IMR-90 (cell line): ENCODE data around the gene YPEL2. TPM values are rescaled to one million over a fixed set of nuclear protein-coding genes. Genes with fewer than 3 reads are reported as not detected.

Experiments
- ATAC-seq: fragments of 200-7000 bp; cut with Tn5 transposase; 2 replicates; pipeline ENCODE4 v1.9.1; 2020; ENCODE audit warnings: low read depth, mild to moderate bottlenecking, moderate library complexity
- BruUV-seq: library from RNA; stranded (reverse); fragments of 400-500 nt; replicated peaks from 2 replicates; lab custom pipeline; 2021; lab: Mats Ljungman, UMichigan
- CTCF ChIA-PET: fragments of 300-600 bp; formaldehyde crosslinking; extraction: SDS; loops from one replicate; lab custom pipeline; 2021; ENCODE audit warnings: antibody characterized with exemption; lab: Yijun Ruan, JAX
- POLR2A ChIA-PET: fragments of 300-600 bp; sonication (Branson Sonifier 250); formaldehyde crosslinking; loops from one replicate; lab custom pipeline; 2022; ENCODE audit warnings: antibody characterized with exemption; ENCODE audit not compliant: unreplicated experiment; lab: Charles Lee
- DNase-seq: peaks from one replicate; pipeline ENCODE4 v3.0.0; 2013
- H2AFZ ChIP-seq: replicated peaks from 2 replicates; pipeline ENCODE3; 2013; ENCODE audit warnings: low read length, mild to moderate bottlenecking; ENCODE audit not compliant: poor library complexity
- H2AK5ac ChIP-seq: 2 replicates; pipeline ENCODE4 v1.6.1; 2013; ENCODE audit warnings: low read depth, low read length, inconsistent platforms
- H2AK9ac ChIP-seq: replicated peaks from 2 replicates; pipeline ENCODE3; 2013; ENCODE audit warnings: mild to moderate bottlenecking, low read depth, low read length, moderate library complexity; ENCODE audit not compliant: poor library complexity
- H2BK120ac ChIP-seq: 2 replicates; pipeline ENCODE4 v1.6.1; 2013; ENCODE audit warnings: low read depth, low read length, inconsistent platforms
- H2BK15ac ChIP-seq: 3 replicates; pipeline ENCODE4 v1.6.1; 2013; ENCODE audit warnings: low read depth, low read length, inconsistent platforms
- H2BK20ac ChIP-seq: 2 replicates; pipeline ENCODE4 v1.6.1; 2013; ENCODE audit warnings: low read depth, mild to moderate bottlenecking, inconsistent platforms, low read length, moderate library complexity
- H2BK5ac ChIP-seq: 2 replicates; pipeline ENCODE4 v1.6.1; 2013; ENCODE audit warnings: mild to moderate bottlenecking, low read depth, low read length, inconsistent platforms; ENCODE audit not compliant: poor library complexity, severe bottlenecking
- H3K14ac ChIP-seq: replicated peaks from 2 replicates; pipeline ENCODE4 v1.6.1; 2013; ENCODE audit warnings: low read depth, low read length, inconsistent platforms
- H3K18ac ChIP-seq: 2 replicates; pipeline ENCODE4 v1.6.1; 2013; ENCODE audit warnings: low read depth, low read length, control low read depth
- H3K23ac ChIP-seq: 2 replicates; pipeline ENCODE4 v1.6.1; 2013; ENCODE audit warnings: low read depth, low read length, inconsistent platforms
- H3K27ac ChIP-seq: 2 replicates; pipeline ENCODE4 v1.5.1; 2013; ENCODE audit warnings: mild to moderate bottlenecking, control low read depth, low read length; ENCODE audit not compliant: insufficient read depth
- H3K27me3 ChIP-seq: 2 replicates; pipeline ENCODE4 v1.6.1; 2013; ENCODE audit warnings: low read length; ENCODE audit not compliant: control insufficient read depth, insufficient read depth
- H3K36me3 ChIP-seq: 2 replicates; pipeline ENCODE4 v1.6.1; 2013; ENCODE audit warnings: low read length, mixed read lengths; ENCODE audit not compliant: control insufficient read depth, insufficient read depth
- H3K4ac ChIP-seq: 2 replicates; pipeline ENCODE4 v1.6.1; 2013; ENCODE audit warnings: low read depth, low read length, inconsistent platforms
- H3K4me1 ChIP-seq: 2 replicates; pipeline ENCODE4 v1.6.1; 2013; ENCODE audit warnings: low read length, mixed read lengths; ENCODE audit not compliant: control insufficient read depth, insufficient read depth
- H3K4me2 ChIP-seq: 2 replicates; pipeline ENCODE4 v1.6.1; 2013; ENCODE audit warnings: low read depth, mild to moderate bottlenecking, control low read depth, low read length, moderate library complexity
- H3K4me3 ChIP-seq: 2 replicates; pipeline ENCODE4 v1.5.1; 2013; ENCODE audit warnings: low read depth, mild to moderate bottlenecking, control low read depth, low read length, moderate library complexity; ENCODE audit not compliant: insufficient read depth
- H3K56ac ChIP-seq: 2 replicates; pipeline ENCODE4 v1.6.1; 2013; ENCODE audit warnings: low read length, inconsistent platforms; ENCODE audit not compliant: insufficient read depth; ENCODE audit errors: extremely low read depth
- H3K79me1 ChIP-seq, 2 experiments: 2 replicates each; pipeline ENCODE4 v1.6.1; 2013; ENCODE audit warnings: low read length in 2 of 2, inconsistent platforms in 1 of 2, low read depth in 1 of 2
- H3K9ac ChIP-seq: 2 replicates; pipeline ENCODE4 v1.6.1; 2013; ENCODE audit warnings: low read depth, low read length, control low read depth
- H3K9me1 ChIP-seq: 2 replicates; pipeline ENCODE4 v1.6.1; 2013; ENCODE audit warnings: low read length, inconsistent platforms; ENCODE audit not compliant: insufficient read depth
- H3K9me3 ChIP-seq: 2 replicates; pipeline ENCODE4 v1.6.1; 2013; ENCODE audit warnings: low read length; ENCODE audit not compliant: control insufficient read depth, insufficient read depth
- H4K20me1 ChIP-seq: 2 replicates; pipeline ENCODE4 v1.6.1; 2013; ENCODE audit warnings: low read length, inconsistent platforms; ENCODE audit not compliant: insufficient read depth
- H4K5ac ChIP-seq: 2 replicates; pipeline ENCODE4 v1.6.1; 2013; ENCODE audit warnings: mild to moderate bottlenecking, low read depth, low read length, control low read depth
- H4K8ac ChIP-seq, 2 experiments: 2 replicates each; pipeline ENCODE4 v1.6.1; 2013; ENCODE audit warnings: low read depth in 2 of 2, low read length in 2 of 2, control low read depth in 1 of 2, inconsistent platforms in 1 of 2
- H4K91ac ChIP-seq: 2 replicates; pipeline ENCODE4 v1.6.1; 2013; ENCODE audit warnings: low read depth, low read length, inconsistent platforms; ENCODE audit not compliant: insufficient read depth
- BHLHE40 ChIP-seq: fragments of 150-350 bp; IDR thresholded peaks from 2 replicates; pipeline ENCODE4 v1.6.1; 2016; ENCODE audit warnings: mild to moderate bottlenecking, low read depth, low read length
- NFE2L2 ChIP-seq: fragments of 150-350 bp; IDR thresholded peaks from 2 replicates; pipeline ENCODE4 v1.6.1; 2016; ENCODE audit warnings: low read depth, mild to moderate bottlenecking, low read length
- RAD21 ChIP-seq: IDR thresholded peaks from 2 replicates; pipeline ENCODE4 v1.6.1; 2012; ENCODE audit warnings: low read length, improper control_type of control experiment
- RCOR1 ChIP-seq: IDR thresholded peaks from 2 replicates; pipeline ENCODE4 v1.6.1; 2012; ENCODE audit warnings: mild to moderate bottlenecking, low read length, improper control_type of control experiment; ENCODE audit not compliant: insufficient replicate concordance
- WGBS, 2 experiments: methylation state at CpG; one replicate each; pipeline versions ENCODE4 v1.1.5 to v1.1.7; 2013; ENCODE audit warnings: missing lambda C conversion rate in 2 of 2; ENCODE audit not compliant: insufficient read length in 1 of 2; ENCODE audit errors: extremely low coverage in 2 of 2; 5-methylcytosine and 5-hydroxymethylcytosine counted together
- dilution Hi-C: fragments of 300-500 bp; cut with HindIII; formaldehyde crosslinking; loops from one replicate; pipeline ENCODE4 v1.14.3; 2018; ENCODE audit warnings: low sequenced_read_pairs; ENCODE audit not compliant: unreplicated experiment
- in situ Hi-C: fragments of 300-500 bp; cut with MboI; formaldehyde crosslinking; loops from 3 replicates; pipeline ENCODE4 v1.14.3; 2019; ENCODE audit warnings: low sequenced_read_pairs, inconsistent platforms, mixed read lengths
- intact Hi-C: fragments of 100-400 bp; cut with micrococcal nuclease; formaldehyde crosslinking; loops from 2 replicates; pipeline ENCODE4 v1.10.0; 2022
- polyA plus RNA-seq, 3 experiments: library from polyadenylated mRNA; depleted of rRNA; stranded (reverse); fragments of >200 nt; gene quantifications; 2 replicates each; pipeline ENCODE4 v1.2.3, GENCODE V29; 2012; ENCODE audit warnings: low replicate concordance in 1 of 3
- total RNA-seq: library from RNA; depleted of rRNA; stranded (reverse); fragments of >200 nt; gene quantifications from 2 replicates; pipeline ENCODE4 v1.2.3, GENCODE V29; 2012
- TF ChIP-seq, protein P1 (sequence below): fragments of 150-350 bp; IDR thresholded peaks from 2 replicates; pipeline ENCODE4 v1.6.1; 2016; ENCODE audit warnings: low read depth, mild to moderate bottlenecking, low read length, moderate library complexity, borderline replicate concordance
- TF ChIP-seq, protein P2 (sequence below): conservative IDR thresholded peaks from 2 replicates; pipeline ENCODE4 v1.5.1; 2012; ENCODE audit warnings: mild to moderate bottlenecking, low read depth, low read length, improper control_type of control experiment

YPEL2 gene
- total and polyA plus RNA-seq, 2 of the 4 experiments (the other 2 are of a cell fraction): 2.3 to 3.4 TPM

DNA sequence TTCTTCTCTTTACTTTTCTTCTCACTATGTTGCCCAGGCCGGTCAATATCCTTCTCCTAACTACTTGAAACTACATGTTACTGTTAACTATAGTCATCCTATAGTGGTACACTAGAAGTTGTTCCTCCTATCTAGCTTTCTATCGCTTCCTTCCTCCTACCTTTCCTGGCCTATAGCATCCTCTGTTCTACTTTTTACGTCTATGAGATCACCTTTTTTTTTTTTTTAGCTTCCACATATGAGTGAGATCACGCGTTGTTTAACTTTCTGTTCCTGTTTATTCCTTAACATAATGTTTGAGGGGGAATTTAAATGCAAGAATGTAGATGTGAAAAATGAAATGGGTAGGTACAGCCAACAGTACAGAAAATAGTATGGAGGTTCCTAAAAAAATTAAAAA, 30.5 kb upstream of the YPEL2 start:
- no peak overlapping the region for H4K8ac ChIP-seq
- H2BK5ac ChIP-seq: no peak overlapping the region
- H3K27me3 ChIP-seq: no peaks in the 10 kb centered on the region; the same call in 1 of the 2 replicates
- intact Hi-C loops: no loop called here
- no peak overlapping the region for H2AFZ ChIP-seq
- no peak overlapping the region for H2AK9ac ChIP-seq
- no peak overlapping the region for H2BK20ac ChIP-seq
- no peaks in the 10 kb centered on the region for H3K36me3 ChIP-seq
- in situ Hi-C loops: no loop called here
- dilution Hi-C loops: no loop called here
- no TSS peak for BruUV-seq
- no peak overlapping the region for H3K4me3 ChIP-seq
- no peak overlapping the region for H3K9ac ChIP-seq
- TF ChIP-seq RAD21 (no peak), NFE2L2 (no peak), RCOR1 (no peak), BHLHE40 (no peak)
- TF ChIP-seq, protein P1, sequence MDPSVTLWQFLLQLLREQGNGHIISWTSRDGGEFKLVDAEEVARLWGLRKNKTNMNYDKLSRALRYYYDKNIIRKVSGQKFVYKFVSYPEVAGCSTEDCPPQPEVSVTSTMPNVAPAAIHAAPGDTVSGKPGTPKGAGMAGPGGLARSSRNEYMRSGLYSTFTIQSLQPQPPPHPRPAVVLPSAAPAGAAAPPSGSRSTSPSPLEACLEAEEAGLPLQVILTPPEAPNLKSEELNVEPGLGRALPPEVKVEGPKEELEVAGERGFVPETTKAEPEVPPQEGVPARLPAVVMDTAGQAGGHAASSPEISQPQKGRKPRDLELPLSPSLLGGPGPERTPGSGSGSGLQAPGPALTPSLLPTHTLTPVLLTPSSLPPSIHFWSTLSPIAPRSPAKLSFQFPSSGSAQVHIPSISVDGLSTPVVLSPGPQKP: no peak
- TF ChIP-seq, protein P2, sequence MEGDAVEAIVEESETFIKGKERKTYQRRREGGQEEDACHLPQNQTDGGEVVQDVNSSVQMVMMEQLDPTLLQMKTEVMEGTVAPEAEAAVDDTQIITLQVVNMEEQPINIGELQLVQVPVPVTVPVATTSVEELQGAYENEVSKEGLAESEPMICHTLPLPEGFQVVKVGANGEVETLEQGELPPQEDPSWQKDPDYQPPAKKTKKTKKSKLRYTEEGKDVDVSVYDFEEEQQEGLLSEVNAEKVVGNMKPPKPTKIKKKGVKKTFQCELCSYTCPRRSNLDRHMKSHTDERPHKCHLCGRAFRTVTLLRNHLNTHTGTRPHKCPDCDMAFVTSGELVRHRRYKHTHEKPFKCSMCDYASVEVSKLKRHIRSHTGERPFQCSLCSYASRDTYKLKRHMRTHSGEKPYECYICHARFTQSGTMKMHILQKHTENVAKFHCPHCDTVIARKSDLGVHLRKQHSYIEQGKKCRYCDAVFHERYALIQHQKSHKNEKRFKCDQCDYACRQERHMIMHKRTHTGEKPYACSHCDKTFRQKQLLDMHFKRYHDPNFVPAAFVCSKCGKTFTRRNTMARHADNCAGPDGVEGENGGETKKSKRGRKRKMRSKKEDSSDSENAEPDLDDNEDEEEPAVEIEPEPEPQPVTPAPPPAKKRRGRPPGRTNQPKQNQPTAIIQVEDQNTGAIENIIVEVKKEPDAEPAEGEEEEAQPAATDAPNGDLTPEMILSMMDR: no peak
- H3K79me1 ChIP-seq: no peaks in the 10 kb centered on the region
- H3K56ac ChIP-seq: no peak overlapping the region
- ChIA-PET CTCF (interaction anchor here (0.6 kb wide), 1 partner anchor 441 kb away, joined by 3 read pairs; no protein-coding TSS in a partner anchor), POLR2A (no interaction called here)
- no peaks in the 10 kb centered on the region for H3K4me1 ChIP-seq
- no peak overlapping the region for H3K23ac ChIP-seq
- ATAC-seq (no peak), DNase-seq (no peak)
- H3K9me3 ChIP-seq: no peaks in the 10 kb centered on the region
- no peaks in the 10 kb centered on the region for H3K9me1 ChIP-seq
- no peak overlapping the region for H3K14ac ChIP-seq
- WGBS, 2 experiments: no CpG with 5 or more reads among the region's 5 CpGs
- no peak overlapping the region for H4K5ac ChIP-seq
- no peak overlapping the region for H2BK15ac ChIP-seq
- H3K4me2 ChIP-seq: no peak overlapping the region
- no peak overlapping the region for H2BK120ac ChIP-seq
- H3K4ac ChIP-seq: no peak overlapping the region
- H4K20me1 ChIP-seq: no peaks in the 10 kb centered on the region
- no peak overlapping the region for H4K91ac ChIP-seq
- no peak overlapping the region for H2AK5ac ChIP-seq
- no peak overlapping the region for H3K18ac ChIP-seq
- no peak overlapping the region for H3K27ac ChIP-seq
